K562 (cell line): ENCODE measurements around the gene ELOVL1. TPM values are rescaled to one million over a fixed set of nuclear protein-coding genes. Genes with fewer than 3 reads are reported as not detected.

Source experiments
- E2F5 ChIP-seq: sonication (generic); formaldehyde crosslinking; IDR thresholded peaks from 2 replicates; pipeline ENCODE4 v1.8.0; 2022; ENCODE audit warnings: mild to moderate bottlenecking, missing genetic modification reagents
- HIVEP1 ChIP-seq: fragments of 250-450 bp; sonication (Bioruptor Pico); IDR thresholded peaks from 2 replicates; pipeline ENCODE4 v1.4.0; 2020; ENCODE audit warnings: mild to moderate bottlenecking
- IRF2 ChIP-seq: sonication (generic); formaldehyde crosslinking; IDR thresholded peaks from 2 replicates; pipeline ENCODE4 v1.8.1; 2022; ENCODE audit warnings: mild to moderate bottlenecking, missing genetic modification reagents
- L3MBTL2 ChIP-seq: fragments of 450-650 bp; IDR thresholded peaks from 2 replicates; pipeline ENCODE4 v1.6.1; 2016; ENCODE audit warnings: mild to moderate bottlenecking, moderate library complexity
- MAZ ChIP-seq, 2 experiments: fragments of 450-650 bp in 1 of 2; sonication (generic) in 1 of 2; formaldehyde crosslinking; IDR thresholded peaks in 1 of 2; conservative IDR thresholded peaks in 1 of 2; 2 replicates each; pipeline versions ENCODE4 v1.4.0 to v1.5.0; 2020; ENCODE audit warnings: mild to moderate bottlenecking in 1 of 2, missing genetic modification reagents in 1 of 2
- MECOM ChIP-seq: fragments of 250-450 bp; sonication (Bioruptor Pico); IDR thresholded peaks from 2 replicates; pipeline ENCODE4 v1.8.0; 2022; ENCODE audit warnings: inconsistent platforms
- MED1 ChIP-seq: sonication (generic); formaldehyde crosslinking; IDR thresholded peaks from 2 replicates; pipeline ENCODE4 v1.8.1; 2023; ENCODE audit warnings: missing genetic modification reagents, borderline replicate concordance
- MLX ChIP-seq, 2 experiments: fragments of 450-650 bp in 1 of 2; sonication (generic) in 1 of 2; formaldehyde crosslinking; conservative IDR thresholded peaks; 2 replicates each; pipeline versions ENCODE4 v1.4.0 to v1.8.1; 2020 to 2022; ENCODE audit warnings: mild to moderate bottlenecking in 1 of 2, missing genetic modification reagents in 1 of 2
- MNT ChIP-seq, 2 experiments: fragments of 450-650 bp; conservative IDR thresholded peaks; 2 replicates each; pipeline ENCODE4 v1.6.1; 2017; ENCODE audit warnings: mild to moderate bottlenecking in 2 of 2, moderate library complexity in 2 of 2
- NR1H2 ChIP-seq: sonication (generic); formaldehyde crosslinking; IDR thresholded peaks from 2 replicates; pipeline ENCODE4 v1.4.0; 2020; ENCODE audit warnings: mild to moderate bottlenecking, missing genetic modification reagents
- NR4A1 ChIP-seq, 2 experiments: fragments of 250-450 bp in 1 of 2; fragments of 450-650 bp in 1 of 2; sonication (Bioruptor Pico) in 1 of 2; IDR thresholded peaks; 2 replicates each; pipeline versions ENCODE4 v1.4.0 to v1.6.1; 2016 to 2020; ENCODE audit warnings: mild to moderate bottlenecking in 2 of 2, missing compliant biosample characterization in 1 of 2, missing genetic modification characterization in 1 of 2, moderate library complexity in 1 of 2
- YBX1 ChIP-seq: fragments of 450-650 bp; IDR thresholded peaks from 2 replicates; pipeline ENCODE4 v1.7.1; 2016; ENCODE audit warnings: mild to moderate bottlenecking
- ZBTB12 ChIP-seq: fragments of 250-450 bp; sonication (Bioruptor Pico); IDR thresholded peaks from 2 replicates; pipeline ENCODE4 v1.4.0; 2020
- ZNF282 ChIP-seq: sonication (generic); formaldehyde crosslinking; IDR thresholded peaks from 2 replicates; pipeline ENCODE4 v1.8.1; 2023; ENCODE audit warnings: missing genetic modification reagents
- polyA plus RNA-seq, 8 experiments: library from polyadenylated mRNA; depleted of rRNA in 4 of 8; stranded (reverse) in 5 of 8; unstranded in 3 of 8; fragments of >200 nt; fragmentation: Nextera tagmentation in 2 of 8; fragmentation: Illumina TruSeq in 1 of 8; extraction: Ambion mirVana in 2 of 8; extraction: Trizol in 1 of 8; gene quantifications; 2 replicates each; pipeline versions ENCODE4 v1.2.1 to v1.2.3, GENCODE V29; 2011 to 2014; ENCODE audit warnings: inconsistent platforms in 1 of 8, missing spikeins in 1 of 8
- total RNA-seq, 7 experiments: library from RNA; depleted of rRNA in 6 of 7; stranded (reverse); fragments of >200 nt in 6 of 7; fragmentation: Illumina TruSeq in 2 of 7; extraction: Trizol in 2 of 7; gene quantifications; 2 replicates each; pipeline versions ENCODE4 v1.2.1 to v1.2.3, GENCODE V29; 2011 to 2021; ENCODE audit warnings: low replicate concordance in 1 of 7
- TF ChIP-seq, protein P1 (sequence below): fragments of 450-650 bp; formaldehyde crosslinking; IDR thresholded peaks from 2 replicates; pipeline ENCODE4 v1.4.0; 2020; ENCODE audit warnings: mild to moderate bottlenecking, moderate library complexity
- TF ChIP-seq, protein P2 (sequence below): sonication (generic); formaldehyde crosslinking; IDR thresholded peaks from 2 replicates; pipeline ENCODE4 v1.8.1; 2023; ENCODE audit warnings: mild to moderate bottlenecking, missing genetic modification reagents

The ELOVL1 gene
- total and polyA plus RNA-seq, 9 of the 15 experiments (the other 6 are each of a cell fraction or from before 2014, with no cell fraction given) = 51.0 to 157 (median 70.3) TPM

GRCh38 chr1:43367904-43368645 is at the start of gene ELOVL1 (continued):
- TF ChIP-seq, protein P1, sequence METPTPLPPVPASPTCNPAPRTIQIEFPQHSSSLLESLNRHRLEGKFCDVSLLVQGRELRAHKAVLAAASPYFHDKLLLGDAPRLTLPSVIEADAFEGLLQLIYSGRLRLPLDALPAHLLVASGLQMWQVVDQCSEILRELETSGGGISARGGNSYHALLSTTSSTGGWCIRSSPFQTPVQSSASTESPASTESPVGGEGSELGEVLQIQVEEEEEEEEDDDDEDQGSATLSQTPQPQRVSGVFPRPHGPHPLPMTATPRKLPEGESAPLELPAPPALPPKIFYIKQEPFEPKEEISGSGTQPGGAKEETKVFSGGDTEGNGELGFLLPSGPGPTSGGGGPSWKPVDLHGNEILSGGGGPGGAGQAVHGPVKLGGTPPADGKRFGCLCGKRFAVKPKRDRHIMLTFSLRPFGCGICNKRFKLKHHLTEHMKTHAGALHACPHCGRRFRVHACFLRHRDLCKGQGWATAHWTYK (CRISPR knock-in tag) = peak; percentile 85
- TF ChIP-seq MED1 (CRISPR knock-in tag) = no peak
- TF ChIP-seq L3MBTL2 = peak; percentile 98
- no peak for TF ChIP-seq NR1H2 (CRISPR knock-in tag)
- TF ChIP-seq YBX1 = no peak
- TF ChIP-seq MNT (conservative IDR thresholded peaks at IDR 0.05) = peak; percentile 77 to 88
- TF ChIP-seq, protein P2, sequence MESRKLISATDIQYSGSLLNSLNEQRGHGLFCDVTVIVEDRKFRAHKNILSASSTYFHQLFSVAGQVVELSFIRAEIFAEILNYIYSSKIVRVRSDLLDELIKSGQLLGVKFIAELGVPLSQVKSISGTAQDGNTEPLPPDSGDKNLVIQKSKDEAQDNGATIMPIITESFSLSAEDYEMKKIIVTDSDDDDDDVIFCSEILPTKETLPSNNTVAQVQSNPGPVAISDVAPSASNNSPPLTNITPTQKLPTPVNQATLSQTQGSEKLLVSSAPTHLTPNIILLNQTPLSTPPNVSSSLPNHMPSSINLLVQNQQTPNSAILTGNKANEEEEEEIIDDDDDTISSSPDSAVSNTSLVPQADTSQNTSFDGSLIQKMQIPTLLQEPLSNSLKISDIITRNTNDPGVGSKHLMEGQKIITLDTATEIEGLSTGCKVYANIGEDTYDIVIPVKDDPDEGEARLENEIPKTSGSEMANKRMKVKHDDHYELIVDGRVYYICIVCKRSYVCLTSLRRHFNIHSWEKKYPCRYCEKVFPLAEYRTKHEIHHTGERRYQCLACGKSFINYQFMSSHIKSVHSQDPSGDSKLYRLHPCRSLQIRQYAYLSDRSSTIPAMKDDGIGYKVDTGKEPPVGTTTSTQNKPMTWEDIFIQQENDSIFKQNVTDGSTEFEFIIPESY (CRISPR knock-in tag) = peak; percentile 82; the same call in 1 of the 2 replicates
- no peak for TF ChIP-seq IRF2 (CRISPR knock-in tag)
- 0 out of 2 replicates have a peak, but pooled peaks have one; percentile 36 for TF ChIP-seq E2F5 (CRISPR knock-in tag)
- peak; percentile 85; the same call in 1 of the 2 replicates for TF ChIP-seq NR4A1 (CRISPR knock-in tag; IDR thresholded peaks at IDR 0.05)
- TF ChIP-seq NR4A1 (tag; IDR thresholded peaks at IDR 0.05) = peak; percentile 83; the same call in 1 of the 2 replicates
- TF ChIP-seq MAZ (CRISPR knock-in tag; conservative IDR thresholded peaks at IDR 0.05 in 1 of 2, IDR thresholded peaks at IDR 0.05 in 1 of 2) = peak; percentile 78 to 93
- peak; percentile 47; the same call in 1 of the 2 replicates for TF ChIP-seq ZBTB12
- TF ChIP-seq MLX (CRISPR knock-in tag; conservative IDR thresholded peaks at IDR 0.05) = peak in 1 of 2 experiments; percentile 70; a peak in 1 of 4 replicates
- no peak for TF ChIP-seq MECOM (CRISPR knock-in tag)
- TF ChIP-seq HIVEP1 (CRISPR knock-in tag) = peak; percentile 74; the same call in 1 of the 2 replicates
- TF ChIP-seq ZNF282 (CRISPR knock-in tag) = 0 out of 2 replicates have a peak, but pooled peaks have one; percentile 30
